ENCODE results near the gene NME4.
"Not testable (repeated sequence)": the region's sequence is repeated elsewhere in the genome, so short reads cannot be mapped to it uniquely, and the experiment has no call there.

NME4 gene

DNA sequence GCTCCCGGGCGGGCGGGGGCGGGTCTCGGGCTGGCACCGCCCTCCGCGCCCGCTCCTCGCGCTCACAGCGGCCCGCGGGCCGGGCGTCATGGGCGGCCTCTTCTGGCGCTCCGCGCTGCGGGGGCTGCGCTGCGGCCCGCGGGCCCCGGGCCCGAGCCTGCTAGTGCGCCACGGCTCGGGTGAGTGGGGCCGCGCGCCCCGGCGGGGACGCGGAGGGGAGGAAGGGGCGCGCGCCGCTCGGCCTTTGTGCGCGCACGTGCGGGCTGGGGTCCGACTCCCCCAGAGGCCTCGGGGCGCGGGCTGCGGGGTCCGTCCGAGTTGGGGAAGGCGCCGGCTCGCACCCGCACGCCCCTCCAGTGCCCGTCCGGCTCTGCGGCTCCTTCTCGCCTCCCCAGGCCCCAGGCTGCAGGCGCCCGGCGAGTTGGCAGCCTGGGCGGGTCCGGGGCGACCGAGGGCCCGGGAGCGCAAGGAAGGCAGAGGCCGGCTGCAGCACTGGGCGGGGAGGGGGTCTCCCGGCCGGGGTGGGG lies at the start of gene NME4:
NME4 (plus strand) TSS at position 65 of the 527 bp plus-strand sequence; CDS start at position 89, 24 bp downstream.
- peak in 1 of 2 experiments; percentile 75 for DNase-seq

DNA sequence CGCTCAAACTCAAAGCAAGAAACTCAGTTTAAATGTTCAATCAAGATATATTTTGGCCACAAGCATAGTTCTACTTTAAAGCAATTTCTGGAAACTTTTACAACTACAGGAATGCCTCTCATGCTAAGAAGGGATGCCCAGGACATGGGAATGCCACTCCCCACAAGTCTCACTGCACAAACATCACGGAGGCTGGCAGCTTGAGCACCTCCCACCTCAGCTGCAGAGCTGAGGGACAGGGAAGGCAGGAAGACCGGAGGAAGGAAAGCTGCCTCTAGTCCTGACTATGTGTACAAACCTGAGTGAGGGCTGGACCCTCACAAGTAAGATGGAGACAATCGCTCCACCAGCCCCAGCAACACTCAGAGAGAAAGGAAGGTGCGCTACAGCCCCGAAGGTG lies 49.8 kb upstream of the NME4 start:
- DNase-seq = no peak

DNA sequence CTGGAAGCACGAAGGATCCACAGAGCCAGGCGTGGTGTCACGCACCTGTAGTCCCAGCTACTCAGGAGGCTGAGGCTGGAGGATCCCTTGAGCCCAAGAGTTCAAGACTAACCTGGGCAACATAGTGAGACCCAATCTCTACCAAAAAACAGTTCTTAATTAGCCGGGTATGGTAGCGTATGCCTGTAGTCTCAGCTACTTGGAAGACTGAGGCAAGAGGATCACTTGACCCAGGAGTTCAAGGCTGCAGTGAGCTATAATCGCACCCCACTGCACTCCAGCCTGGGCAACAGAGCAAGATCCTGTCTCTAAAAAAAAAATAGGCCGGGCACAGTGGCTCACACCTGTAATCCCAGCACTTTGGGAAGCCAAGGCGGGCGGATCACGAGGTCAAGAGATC lies 48.5 kb upstream of the NME4 start:
- not testable (repeated sequence) for DNase-seq

DNA sequence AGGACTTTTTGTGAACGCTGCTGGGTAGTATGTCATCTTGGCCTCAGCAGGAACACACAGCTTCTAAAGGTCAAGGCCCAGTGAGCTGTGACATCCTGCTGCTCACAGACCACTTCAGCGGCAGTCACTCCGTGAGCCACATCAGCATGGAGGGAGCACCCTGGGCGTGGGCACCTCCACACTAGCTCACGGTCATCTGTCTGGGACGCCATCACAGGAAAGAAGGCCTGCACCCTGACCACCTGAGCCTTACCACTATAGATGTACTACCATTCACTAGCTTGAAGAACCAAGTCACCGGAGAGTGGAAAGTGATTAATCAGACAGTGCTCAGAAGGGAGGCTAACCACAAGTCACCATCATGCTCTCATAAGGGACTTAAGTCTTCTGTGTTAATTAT lies 47.8 kb upstream of the NME4 start:
- no peak for DNase-seq

DNA sequence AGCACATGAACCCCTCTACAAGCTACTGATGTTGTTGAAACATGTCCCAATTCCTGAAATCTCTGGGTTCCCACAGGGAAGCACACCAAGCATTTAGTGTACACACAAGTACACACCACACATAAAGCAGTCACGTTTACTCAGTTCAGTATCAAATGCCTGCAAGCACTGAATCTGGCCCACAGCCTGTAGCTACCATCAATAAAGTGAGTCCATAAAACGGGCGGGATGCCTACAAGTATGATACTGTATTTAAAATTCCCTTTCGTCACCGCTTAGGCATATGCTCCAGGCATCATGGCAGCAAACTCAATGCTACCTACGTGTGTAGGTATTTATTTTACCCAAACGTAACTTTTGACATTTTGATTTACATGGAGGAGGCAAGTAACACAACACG lies 46.8 kb upstream of the NME4 start:
- DNase-seq = no peak

DNA sequence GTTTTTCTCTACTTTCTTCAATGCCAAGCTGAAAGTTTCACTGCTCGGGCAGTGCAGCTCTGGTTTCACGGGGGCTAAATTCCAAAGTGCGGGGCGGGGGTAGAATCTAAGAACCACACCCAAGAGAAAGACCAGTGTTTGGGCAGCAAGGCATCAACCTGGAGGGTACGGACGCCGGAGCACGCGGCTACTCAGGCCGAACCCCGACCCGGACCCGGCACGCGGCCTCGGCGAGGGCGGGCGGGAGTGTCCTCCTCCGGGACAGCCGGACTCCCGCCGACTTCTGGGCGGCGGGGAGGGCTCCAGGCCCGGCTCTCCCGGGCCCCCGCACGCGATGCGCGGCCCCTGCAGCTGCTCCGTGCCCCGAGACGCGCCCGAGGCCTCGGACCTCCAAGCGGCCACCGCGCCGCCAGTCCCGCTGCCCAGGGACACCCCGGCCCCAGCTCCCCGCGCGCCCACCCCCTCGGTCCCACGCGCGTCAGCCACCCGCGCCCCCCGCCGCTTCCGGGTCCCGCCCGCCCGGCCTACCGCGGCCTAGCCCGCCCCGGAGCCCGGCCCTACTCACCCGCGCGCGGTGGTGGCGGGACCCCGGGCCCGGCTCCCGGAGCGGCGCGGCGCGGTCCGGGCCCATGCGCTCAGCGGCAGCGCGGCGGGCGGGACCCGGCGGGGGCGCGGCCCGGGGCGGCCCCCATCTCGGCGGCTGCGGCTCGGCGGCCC lies 45.0 kb upstream of the NME4 start:
- no peak for DNase-seq

DNA sequence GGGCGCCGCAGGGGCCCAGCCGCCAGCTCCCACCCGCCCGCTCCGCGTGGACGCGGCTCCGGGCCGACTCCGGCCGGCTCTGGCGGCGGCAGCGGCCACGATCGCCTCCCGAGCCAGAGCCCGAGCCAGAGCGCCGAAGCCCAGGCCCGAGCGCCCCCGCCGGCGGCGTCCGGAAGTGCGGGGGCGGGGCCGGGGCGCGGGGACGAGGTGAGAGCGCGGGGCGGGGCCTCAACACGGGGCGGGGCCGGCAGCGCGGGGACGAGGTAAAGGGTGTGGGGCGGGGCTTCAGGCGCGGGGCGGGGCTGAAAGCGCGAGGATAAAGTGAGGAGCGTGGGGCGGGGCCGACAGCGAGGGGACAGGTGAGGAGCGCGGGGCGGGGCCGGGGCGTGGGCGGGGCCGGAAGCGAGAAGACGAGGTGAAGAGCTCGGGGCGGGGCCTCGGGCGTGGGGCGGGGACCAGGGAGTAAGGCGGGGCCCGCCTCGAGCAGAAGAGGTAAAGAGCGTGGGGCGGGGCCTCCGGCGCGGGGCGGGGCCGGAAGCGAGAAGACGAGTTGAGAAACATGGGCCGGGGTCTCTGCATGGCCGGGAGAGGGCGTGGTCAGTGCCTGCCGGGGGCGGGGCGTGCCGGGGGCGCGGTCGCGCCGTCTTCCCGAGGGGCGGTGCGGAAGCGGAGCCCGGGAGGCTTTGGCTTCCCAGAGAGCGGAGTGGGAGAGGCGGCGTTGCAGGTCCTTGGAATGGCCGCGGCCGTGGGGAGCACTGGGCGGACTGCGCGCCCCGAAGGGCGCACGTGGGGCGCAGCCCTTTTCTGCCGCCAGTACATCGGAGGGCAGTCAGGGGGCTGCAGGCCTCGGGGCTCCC lies 44.2 kb upstream of the NME4 start, which contains the start of gene AXIN1:
AXIN1 (minus strand) TSS at position 177 of the 857 bp plus-strand sequence. CDS start 5,698 bp downstream, outside the sequence.
- peak; percentile 88 to 97 for DNase-seq

DNA sequence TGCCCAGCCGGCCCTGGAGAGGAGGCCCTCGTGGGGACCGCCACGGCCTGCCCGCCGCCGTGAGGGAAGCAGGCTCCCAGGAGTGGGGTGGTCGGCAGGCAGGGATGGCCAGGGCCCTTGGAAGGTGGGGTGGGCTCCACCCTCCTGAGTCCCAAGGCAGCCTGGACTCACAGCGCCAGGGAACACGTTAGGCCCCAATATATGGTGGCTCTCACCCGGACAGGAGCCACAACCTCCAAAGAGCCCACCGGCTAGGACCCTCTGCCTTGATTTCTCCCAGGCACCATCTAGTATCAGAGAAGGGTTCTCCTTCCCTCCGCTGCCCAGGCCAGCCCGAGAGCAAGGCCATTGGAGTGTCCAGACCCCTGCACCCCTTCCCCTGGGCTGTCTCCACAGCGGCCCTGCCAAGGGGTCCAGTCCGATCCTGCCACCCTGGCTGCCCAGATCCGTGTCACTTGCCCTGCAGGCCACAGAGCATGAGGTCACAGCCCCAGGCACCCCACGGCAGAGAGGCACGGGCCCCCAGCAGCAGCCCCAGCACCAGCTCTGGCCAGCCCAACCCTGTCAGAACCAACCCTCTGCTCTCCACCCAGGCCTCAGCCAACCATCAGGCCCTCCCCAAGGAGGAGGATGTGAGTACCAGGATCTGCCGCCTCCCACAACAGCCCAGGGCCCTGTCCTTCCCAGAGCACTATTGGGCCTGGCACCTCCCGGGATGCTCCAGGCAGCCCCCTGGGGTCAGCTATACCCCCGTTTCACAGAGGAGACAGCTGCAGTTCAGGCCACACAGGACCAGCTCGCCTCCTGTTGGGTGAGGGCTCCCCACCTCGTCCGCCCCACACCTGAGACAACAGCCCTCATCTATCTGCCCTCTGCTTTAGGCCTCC lies 43.4 kb upstream of the NME4 start:
- DNase-seq = no peak

DNA sequence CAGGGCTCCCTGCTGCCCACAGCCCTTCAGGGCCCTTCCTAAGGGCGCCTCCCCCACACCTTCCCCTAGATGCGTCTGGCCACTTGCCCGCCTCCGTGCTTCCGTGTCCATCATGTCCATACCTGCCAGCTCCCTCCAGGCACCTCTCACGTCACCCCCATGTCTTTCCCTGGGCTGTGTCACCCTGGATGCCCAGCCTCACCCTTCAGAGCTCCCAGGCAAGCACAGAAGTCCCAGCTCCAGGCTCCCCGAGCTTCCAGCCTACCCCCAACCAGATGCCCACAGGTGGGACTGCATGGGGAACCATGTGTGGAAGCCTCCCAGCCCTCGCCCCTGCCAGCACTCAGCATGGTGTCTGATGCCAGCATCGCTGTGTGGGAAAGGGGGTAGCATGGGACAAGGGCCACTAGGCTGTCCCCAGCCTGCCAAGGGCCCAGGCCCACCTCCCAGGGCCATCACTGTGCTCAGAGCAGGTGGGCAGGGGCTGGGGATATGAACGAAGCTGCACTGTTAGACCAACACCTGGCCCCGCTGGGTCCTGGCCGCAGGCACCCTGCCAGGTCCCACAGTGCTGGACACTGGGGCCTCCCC lies 42.6 kb upstream of the NME4 start:
- DNase-seq = no peak

DNA sequence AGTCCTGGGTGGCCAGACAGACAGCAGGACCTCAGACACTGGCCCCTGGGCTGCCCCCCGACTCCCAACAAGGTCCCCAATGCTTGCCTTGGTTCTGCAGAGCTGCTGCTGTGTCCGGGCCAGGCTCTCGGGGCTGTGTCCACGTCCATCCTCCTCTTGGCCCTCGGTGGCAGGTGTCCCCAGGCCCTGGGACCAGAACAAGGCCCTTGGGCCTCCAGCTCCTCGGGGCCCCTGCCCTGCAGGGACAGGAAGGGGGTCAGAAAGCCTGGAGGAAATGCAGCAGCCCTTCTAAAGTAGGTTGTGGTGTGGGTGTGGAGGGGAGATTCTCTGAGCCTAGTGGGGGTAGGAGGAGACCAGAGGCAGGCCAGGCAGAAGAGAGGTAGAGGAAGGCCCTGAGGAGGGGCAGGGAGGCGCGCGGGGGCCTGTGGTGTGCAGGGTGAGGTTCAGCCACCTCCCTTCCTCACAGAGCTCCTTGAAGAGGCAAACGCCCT lies 42.0 kb upstream of the NME4 start:
- no peak for DNase-seq

DNA sequence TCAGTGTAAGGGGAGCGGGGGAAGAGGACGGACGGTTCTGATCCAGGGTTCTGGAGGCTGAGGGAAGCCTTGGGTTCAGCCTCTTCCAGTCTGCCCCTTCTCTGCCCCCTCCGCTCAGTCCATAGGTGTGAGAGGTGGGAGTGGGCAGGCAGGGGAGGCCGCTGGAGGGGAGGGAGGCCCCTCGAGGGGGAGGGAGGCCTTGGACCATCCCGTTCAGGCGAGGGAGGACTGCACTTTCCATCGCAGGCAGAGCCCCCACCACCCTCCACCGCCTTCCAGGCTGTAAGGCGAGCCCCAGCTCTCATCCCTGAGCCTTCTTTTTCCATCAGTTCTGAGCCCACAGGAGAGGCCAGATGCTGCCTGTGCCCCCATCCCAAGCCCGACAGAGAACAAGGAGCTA lies 40.3 kb upstream of the NME4 start:
- no peak for DNase-seq

DNA sequence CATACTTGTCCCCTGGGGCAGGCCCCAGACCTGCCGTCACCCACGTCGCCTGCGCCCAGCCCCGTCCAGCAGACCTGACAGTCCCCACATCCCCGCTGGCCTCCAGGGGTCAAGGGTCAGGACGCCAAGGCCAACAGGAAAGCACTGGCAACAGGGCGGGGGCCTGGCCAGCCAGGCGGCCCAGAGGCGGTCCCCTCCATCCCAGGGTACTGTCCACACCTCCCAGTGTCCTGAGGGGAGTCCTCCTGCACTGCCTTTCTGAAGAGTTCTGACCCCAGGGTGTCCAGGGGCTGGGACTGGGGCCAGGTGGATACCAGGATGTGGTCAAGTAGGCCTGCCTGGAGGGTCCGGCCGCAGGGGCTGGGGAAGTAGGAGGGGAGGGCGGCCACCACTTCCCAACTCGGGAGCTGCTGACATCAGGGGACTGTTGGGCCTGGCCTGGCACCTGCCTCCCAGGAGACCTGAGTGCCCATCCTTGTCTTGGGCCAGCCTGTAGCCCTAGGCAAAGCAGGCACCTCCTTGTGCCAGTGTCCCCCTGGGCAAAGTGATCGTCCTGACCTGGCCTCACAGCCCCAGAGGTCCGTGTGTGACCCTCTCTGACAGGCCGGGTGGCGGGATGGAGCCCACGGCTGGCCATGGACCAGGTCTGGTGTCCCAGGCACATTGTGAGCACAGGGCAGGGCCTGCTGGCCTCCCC lies 37.8 kb upstream of the NME4 start:
- no peak for DNase-seq

DNA sequence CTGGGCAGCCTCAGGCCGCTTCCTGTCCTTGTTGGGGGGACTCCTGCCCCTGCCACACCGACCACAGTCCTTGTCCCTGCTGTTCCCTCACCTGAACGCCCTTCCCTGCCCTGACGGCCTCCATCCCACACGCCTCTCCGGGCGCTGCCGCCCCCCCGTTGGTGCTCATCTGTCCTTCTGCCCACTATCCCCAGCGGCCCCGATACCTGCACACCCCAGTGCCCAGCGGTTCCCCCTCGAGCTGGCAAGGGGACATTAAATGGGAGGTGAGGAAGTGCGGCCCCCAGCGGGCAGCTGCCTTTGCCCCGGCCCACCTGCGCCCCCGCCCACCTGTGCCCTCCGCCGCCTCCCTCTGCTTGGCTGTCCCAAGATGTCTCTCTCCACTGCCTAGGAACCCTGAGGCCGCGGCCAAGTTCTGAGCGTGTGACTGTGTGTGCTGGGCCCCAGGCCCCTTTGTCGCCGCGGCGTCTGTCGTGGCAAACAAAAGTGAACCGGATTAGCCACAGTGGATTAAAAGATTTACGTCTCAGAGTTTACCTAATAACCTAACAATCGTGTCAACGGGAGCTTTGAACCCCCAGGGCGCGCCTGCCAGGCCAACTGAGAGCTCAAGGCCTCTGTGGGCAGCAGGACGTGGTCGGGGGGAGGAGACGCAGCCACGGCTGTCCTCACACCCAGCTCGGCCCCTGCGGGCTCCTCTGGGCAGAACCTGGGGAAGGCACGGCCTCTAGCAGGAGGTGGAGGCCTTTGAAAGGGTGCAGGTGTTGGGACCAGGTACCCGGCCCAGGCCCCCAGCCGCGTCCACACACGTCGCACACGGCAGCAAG lies 36.9 kb upstream of the NME4 start:
- DNase-seq = no peak

DNA sequence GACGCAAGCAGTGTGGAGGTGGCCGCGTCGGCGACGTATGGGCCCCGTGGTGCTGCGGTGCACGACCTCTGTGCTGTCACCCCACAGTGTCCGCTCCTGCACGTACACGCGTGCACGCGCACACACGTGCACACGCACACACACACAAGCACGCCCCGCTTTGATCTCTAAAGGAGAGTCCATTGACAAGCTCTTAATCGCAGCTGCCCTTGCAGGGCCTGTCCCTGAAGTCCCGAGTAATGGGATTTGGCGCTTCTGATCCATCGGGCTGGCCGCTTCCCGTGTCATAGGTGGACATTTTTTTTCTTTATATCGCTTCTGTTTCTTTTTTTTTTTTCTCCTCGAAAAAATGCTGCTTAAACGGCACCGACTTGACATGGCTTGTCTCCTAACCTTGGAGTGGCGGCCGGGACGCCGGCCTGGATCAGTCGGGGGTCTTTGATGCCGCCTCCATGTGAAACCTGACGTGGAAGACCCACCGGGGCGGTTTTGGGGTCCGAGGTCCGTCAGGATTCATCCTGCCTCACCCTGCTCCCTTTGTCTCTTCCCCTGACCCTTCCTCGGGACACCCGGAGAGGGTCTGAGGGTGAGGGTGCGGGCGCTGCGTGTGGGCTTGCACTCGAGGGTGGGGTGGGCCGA lies 36.2 kb upstream of the NME4 start:
- DNase-seq = no peak

DNA sequence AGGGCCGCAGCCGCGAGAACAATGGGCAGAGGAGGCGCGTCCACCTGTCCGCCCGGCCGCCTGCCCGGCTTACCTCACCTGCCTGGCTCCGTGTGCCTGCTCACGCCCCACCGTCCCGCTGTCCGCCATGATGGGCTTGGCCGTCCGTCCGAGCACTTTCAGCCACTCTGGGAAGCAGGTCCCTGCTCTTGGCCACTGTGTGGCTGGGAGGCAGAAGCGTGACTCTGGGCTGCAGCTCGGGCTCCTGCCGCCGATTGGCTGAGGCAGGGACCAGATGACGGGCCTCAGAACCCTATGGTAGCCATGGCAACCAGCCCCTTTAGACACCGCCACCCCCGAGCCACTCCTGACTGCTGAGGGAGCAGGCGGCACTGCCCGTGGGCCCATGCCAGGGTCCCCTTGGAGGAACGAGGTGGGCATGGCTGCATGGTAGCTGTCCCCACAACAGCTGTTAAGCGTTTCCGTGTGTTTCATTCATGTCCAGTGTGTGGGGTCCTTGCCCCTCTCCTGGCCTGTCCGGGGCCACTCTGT lies 35.6 kb upstream of the NME4 start:
- no peak for DNase-seq

DNA sequence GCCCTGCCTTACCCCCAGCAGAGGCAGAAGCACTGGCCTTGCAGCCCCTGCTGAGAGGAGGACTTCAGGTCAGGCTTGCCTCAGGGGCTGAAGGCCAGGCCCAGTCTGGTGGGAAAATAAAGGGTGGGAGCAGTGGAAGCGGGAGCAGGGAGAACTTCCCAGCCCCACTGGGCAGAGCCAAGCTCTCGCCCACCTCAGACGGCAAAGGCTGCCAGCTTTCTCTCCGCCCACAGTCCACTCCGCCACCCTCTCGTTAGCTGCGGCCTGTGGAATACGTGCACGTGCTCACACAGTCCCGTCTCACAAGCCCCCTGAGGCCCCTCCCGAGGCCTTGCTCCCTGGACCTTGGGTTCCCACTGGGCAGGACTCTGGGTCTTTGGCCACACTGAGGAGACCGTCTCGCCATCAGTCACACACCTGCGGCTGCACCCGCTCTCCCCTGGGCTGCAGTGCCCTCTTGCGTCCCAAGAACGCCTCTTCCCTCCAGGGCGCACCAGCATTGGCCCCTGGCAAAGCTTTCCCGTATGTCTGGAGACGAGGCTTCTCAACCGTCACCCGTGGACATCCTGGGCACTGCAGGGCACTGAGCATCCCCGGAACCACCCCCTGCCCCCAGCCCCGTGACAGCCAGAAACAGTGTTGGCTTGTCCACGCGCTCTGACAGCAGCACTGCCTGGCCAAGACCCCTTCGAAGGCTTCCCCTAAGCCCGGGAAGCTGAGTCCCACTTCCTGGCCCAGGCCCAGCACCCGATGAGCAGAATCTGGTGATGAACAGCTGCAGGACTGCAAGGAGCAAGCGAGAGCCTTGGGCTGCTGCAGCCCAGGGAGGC lies 34.9 kb upstream of the NME4 start:
- DNase-seq = peak; percentile 77 to 83

DNA sequence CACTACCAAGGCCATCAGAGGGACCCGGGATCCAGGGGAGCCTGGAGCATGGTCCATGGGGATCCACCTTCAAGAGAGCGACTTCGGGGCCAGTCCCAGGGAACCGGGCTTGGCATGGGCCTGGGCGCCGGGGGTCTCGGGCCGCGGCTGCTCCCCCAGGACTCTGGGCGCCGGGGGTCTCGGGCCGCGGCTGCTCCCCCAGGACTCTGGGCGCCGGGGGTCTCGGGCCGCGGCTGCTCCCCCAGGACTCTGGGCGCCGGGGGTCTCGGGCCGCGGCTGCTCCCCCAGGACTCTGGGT lies 34.3 kb upstream of the NME4 start:
- DNase-seq = not testable (repeated sequence)

DNA sequence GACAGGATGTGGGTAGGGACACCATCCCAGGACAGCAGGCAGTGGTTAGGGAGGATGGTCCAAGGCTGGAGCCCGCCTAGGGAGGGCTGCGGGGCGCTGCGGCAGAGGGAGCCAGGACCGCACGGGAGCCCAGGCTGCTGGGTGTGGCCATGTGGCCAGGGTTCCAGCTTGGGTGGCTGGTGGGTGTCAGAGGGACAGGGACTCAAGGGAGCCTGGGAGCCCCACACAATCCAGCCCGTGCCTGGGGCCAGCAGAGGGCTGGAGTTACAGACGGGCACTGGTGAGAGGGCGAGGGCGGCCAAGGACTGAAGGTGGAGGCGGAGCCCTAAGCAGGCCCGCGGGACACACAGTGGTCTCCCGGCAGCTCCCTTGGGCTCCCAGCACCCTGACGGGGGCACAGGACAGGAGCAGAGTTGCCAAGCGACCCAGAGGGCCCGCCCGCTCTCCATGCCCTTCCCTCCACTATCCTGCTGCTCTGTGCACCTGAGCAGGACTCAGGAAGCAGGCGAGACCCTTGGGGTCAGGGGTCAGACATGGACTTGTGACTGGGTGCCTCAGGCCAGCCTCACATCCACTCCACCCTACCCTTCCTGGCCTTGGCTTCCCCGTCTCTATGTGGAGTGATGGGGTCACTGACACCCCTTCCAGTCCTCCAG lies 33.8 kb upstream of the NME4 start:
- no peak for DNase-seq
